Measurements from ENCODE around the gene CDK17. TPM values are rescaled to one million over a fixed set of nuclear protein-coding genes. Genes with fewer than 3 reads are reported as not detected.
A peak's percentile ranks its signal among the peaks of the same experiment; 100 is the strongest.

CDK17 gene
- total RNA-seq, 2 experiments from 2014 or later, result 51.7 to 60.6 TPM

- DNase-seq, result no peak
- Mint-ChIP-seq H3K27me3 (no peaks in the 10 kb centered on the region), H3K36me3 (peaks cover 25% of the 10 kb centered on the region), H3K27ac (peak overlapping the region; percentile 26), H3K4me1 (peaks cover 45% of the 10 kb centered on the region), H3K9me3 (no peaks in the 10 kb centered on the region), H3K4me3 (peak overlapping the region; percentile 34)
- ATAC-seq (ENCODE audit: low read depth), result no peak
- POLR2A ChIA-PET, result no interaction called here
Measured at GRCh38 chr12:96375170-96375569, 25.1 kb downstream of the CDK17 start.

- no peaks in the 10 kb centered on the region for H3K27me3 Mint-ChIP-seq
- H3K36me3 Mint-ChIP-seq, result peaks cover 31% of the 10 kb centered on the region
- H3K9me3 Mint-ChIP-seq, result no peaks in the 10 kb centered on the region
- peak overlapping the region; percentile 35 for H3K4me3 Mint-ChIP-seq
- H3K4me1 Mint-ChIP-seq, result peaks cover 47% of the 10 kb centered on the region
- ATAC-seq (ENCODE audit: low read depth) (no peak), DNase-seq (no peak)
- POLR2A ChIA-PET, result interaction anchor here (1.9 kb wide), 1 partner anchor 28 kb away, joined by 7 read pairs; the partner anchor contains the start of gene CDK17
- H3K27ac Mint-ChIP-seq, result peak overlapping the region; percentile 35
Measured at GRCh38 chr12:96371790-96372699, 28.2 kb downstream of the CDK17 start.

DNA sequence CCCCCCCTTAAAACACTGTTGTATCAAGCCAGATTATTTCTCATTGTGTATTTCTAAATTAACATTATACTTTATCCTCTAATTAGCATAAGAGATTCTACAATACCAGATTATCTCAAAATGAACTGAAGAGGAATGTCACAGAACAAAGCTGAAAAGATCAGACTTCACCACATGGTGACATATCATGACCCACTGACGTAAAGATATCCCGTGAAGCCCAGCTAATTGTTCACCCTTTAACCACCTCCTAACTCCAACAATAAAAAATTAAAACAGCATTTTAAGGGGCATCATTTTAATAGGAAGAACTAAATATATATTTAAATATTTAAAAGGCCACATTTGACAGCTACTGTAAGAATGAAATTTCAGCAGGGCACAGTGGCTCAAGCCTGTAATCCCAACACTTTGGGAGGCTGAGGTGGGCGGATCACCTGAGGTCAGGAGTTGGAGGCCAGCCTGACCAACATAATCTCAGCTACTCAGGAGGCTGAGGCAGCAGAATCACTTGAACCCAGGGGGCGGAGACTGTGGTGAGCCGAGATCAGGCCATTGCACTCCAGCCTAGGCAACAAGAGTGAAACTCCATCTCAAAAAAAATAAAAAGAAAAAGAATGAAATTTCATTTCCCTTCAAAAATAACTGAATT, 29.0 kb downstream of the CDK17 start:
- H3K4me3 Mint-ChIP-seq, result no peak overlapping the region

GRCh38 chr12:96368687-96369086, 31.6 kb downstream of the CDK17 start:
- DNase-seq (no peak), ATAC-seq (ENCODE audit: low read depth) (no peak)
- peaks cover 37% of the 10 kb centered on the region for H3K4me1 Mint-ChIP-seq
- H3K36me3 Mint-ChIP-seq, result peaks cover 31% of the 10 kb centered on the region
- H3K27me3 Mint-ChIP-seq, result no peaks in the 10 kb centered on the region
- no peaks in the 10 kb centered on the region for H3K9me3 Mint-ChIP-seq
- no peak overlapping the region for H3K4me3 Mint-ChIP-seq
- no peak overlapping the region for H3K27ac Mint-ChIP-seq
- POLR2A ChIA-PET, result interaction anchor here (1.0 kb wide), 1 partner anchor 32 kb away, joined by 5 read pairs; the partner anchor contains the start of gene CDK17

More for the DNA sequence above, 29.0 kb downstream of the CDK17 start:
- DNase-seq, result no peak
- POLR2A ChIA-PET, result interaction anchor here (1.9 kb wide), 1 partner anchor 29 kb away, joined by 7 read pairs; the partner anchor contains the start of gene CDK17
- H3K27me3 Mint-ChIP-seq, result no peaks in the 10 kb centered on the region
- H3K36me3 Mint-ChIP-seq, result peaks cover 33% of the 10 kb centered on the region
- no peaks in the 10 kb centered on the region for H3K9me3 Mint-ChIP-seq
- ATAC-seq (ENCODE audit: low read depth), result no peak
- peaks cover 44% of the 10 kb centered on the region for H3K4me1 Mint-ChIP-seq
- no peak overlapping the region for H3K27ac Mint-ChIP-seq

DNA sequence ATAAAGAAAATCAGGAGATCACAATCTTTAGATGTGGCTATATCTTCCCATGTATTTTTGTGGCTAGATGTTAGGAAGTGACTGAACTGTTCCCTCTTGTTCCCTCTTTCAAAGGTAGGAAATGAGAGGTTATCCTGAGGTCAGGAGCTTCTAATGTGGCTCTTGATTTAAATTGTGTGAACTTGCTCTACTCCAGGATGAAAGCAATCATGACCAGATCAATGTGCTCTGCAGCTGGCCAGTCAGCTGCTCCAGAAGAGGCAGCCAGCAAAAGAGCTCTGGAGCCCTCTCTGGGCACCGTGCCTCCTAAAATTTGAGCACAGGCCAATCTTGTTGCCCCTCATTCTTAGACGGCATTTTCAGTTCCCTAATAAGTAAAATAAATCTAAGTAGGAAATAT, 32.0 kb downstream of the CDK17 start:
- H3K9me3 Mint-ChIP-seq, result no peaks in the 10 kb centered on the region
- ATAC-seq (ENCODE audit: low read depth) (no peak), DNase-seq (no peak)
- POLR2A ChIA-PET, result interaction anchor here (1.0 kb wide), 1 partner anchor 32 kb away, joined by 5 read pairs; the partner anchor contains the start of gene CDK17
- no peak overlapping the region for H3K27ac Mint-ChIP-seq
- no peaks in the 10 kb centered on the region for H3K27me3 Mint-ChIP-seq
- H3K4me1 Mint-ChIP-seq, result peaks cover 37% of the 10 kb centered on the region
- H3K4me3 Mint-ChIP-seq, result no peak overlapping the region
- H3K36me3 Mint-ChIP-seq, result peaks cover 29% of the 10 kb centered on the region

DNA sequence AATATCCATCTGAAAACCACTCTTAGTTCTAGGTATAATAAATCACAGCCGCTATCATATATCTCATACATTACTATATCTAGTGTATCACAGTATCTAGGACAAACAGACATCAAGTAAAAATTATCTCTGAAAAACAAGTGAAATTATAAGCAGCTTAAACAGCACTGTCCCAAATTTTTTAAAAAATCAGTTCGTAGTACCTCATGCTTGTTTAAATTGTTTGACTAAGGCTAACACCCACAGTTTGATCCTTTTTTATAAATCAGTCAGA, 33.9 kb downstream of the CDK17 start:
- no peak for ATAC-seq (ENCODE audit: low read depth)
- Mint-ChIP-seq H3K27ac (no peak overlapping the region), H3K27me3 (no peaks in the 10 kb centered on the region), H3K36me3 (peaks cover 21% of the 10 kb centered on the region), H3K4me3 (no peak overlapping the region), H3K4me1 (peaks cover 26% of the 10 kb centered on the region), H3K9me3 (no peaks in the 10 kb centered on the region)
- POLR2A ChIA-PET, result no interaction called here
- DNase-seq, result no peak

DNA sequence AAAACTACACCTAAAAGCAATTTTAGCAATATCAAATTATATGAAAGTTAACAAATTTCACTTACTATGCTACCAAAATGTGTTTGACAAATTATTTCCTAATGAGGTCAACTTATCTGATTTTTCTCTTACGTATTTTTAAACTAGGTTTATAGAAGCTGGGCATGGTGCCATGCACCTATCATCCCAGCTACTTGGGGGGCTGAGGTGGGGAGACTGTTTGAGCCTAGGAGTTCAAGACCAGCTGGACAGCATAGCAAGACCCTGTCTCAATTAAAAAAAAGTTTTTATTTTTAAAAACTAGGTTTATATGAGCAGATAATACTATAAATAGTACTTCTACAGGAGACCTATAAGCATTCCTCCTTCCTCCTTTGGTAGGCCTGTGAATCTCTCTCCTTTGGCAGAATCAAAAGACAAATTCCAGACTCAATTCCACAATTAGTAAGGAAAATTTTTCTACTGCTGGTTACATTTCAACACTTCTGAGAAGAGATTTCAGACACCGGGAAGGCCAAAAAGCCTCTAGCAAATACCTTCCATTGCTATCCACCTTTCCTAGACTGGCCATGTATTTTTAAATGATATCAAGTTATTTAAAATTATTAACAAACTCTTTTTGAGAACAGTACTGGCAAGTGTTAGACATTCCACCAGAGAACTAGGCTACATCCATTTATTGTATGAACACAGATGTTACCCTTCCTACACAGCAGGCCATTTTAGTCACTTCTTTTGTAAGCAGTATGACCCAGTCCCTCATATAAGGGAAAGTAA, 34.4 kb downstream of the CDK17 start:
- ATAC-seq (ENCODE audit: low read depth) (no peak), DNase-seq (no peak)
- peaks cover 24% of the 10 kb centered on the region for H3K36me3 Mint-ChIP-seq
- no peaks in the 10 kb centered on the region for H3K9me3 Mint-ChIP-seq
- H3K27ac Mint-ChIP-seq, result no peak overlapping the region
- peaks cover 26% of the 10 kb centered on the region for H3K4me1 Mint-ChIP-seq
- H3K4me3 Mint-ChIP-seq, result no peak overlapping the region
- no peaks in the 10 kb centered on the region for H3K27me3 Mint-ChIP-seq
- POLR2A ChIA-PET, result no interaction called here

GRCh38 chr12:96364092-96364700, 36.0 kb downstream of the CDK17 start:
- Mint-ChIP-seq H3K4me1 (peaks cover 29% of the 10 kb centered on the region), H3K27ac (no peak overlapping the region), H3K27me3 (no peaks in the 10 kb centered on the region), H3K4me3 (no peak overlapping the region), H3K9me3 (no peaks in the 10 kb centered on the region), H3K36me3 (peaks cover 21% of the 10 kb centered on the region)
- no peak for DNase-seq
- no peak for ATAC-seq (ENCODE audit: low read depth)
- POLR2A ChIA-PET, result interaction anchor here (0.6 kb wide), 1 partner anchor 14 kb away, joined by 4 read pairs; no protein-coding TSS in a partner anchor

- POLR2A ChIA-PET, result no interaction called here
- ATAC-seq (ENCODE audit: low read depth) (no peak), DNase-seq (no peak)
- no peaks in the 10 kb centered on the region for H3K9me3 Mint-ChIP-seq
- H3K36me3 Mint-ChIP-seq, result peaks cover 17% of the 10 kb centered on the region
- no peak overlapping the region for H3K27ac Mint-ChIP-seq
- H3K27me3 Mint-ChIP-seq, result no peaks in the 10 kb centered on the region
- H3K4me3 Mint-ChIP-seq, result no peak overlapping the region
- peaks cover 21% of the 10 kb centered on the region for H3K4me1 Mint-ChIP-seq
Measured at GRCh38 chr12:96361074-96361473, 39.2 kb downstream of the CDK17 start.

DNA sequence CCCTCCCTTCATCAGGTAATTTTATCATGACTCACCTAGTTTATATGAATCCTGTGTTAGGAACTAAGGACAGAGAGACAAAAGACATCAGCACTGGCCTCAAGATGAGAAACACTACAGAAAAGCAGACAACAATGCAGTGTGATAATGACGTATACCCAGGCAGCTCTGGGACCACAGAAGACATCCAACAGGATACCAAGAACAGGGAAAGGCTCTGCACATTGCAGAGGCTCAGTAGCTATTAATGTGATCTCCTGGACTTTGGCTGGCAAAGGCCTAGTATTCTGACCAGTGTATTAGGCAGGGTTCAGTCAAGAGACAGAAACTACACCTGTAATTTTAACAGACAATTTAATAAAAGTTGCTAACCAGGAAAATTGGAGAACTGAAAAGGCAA, 39.7 kb downstream of the CDK17 start:
- H3K4me1 Mint-ChIP-seq, result peaks cover 19% of the 10 kb centered on the region

GRCh38 chr12:96359328-96359727, 40.9 kb downstream of the CDK17 start:
- DNase-seq (no peak), ATAC-seq (ENCODE audit: low read depth) (no peak)
- no peak overlapping the region for H3K4me3 Mint-ChIP-seq
- H3K36me3 Mint-ChIP-seq, result peaks cover 11% of the 10 kb centered on the region
- no peaks in the 10 kb centered on the region for H3K27me3 Mint-ChIP-seq
- H3K4me1 Mint-ChIP-seq, result peaks cover 16% of the 10 kb centered on the region
- H3K9me3 Mint-ChIP-seq, result no peaks in the 10 kb centered on the region
- POLR2A ChIA-PET, result no interaction called here
- no peak overlapping the region for H3K27ac Mint-ChIP-seq

More for the DNA sequence above, 39.7 kb downstream of the CDK17 start:
- Mint-ChIP-seq H3K27ac (no peak overlapping the region), H3K4me3 (no peak overlapping the region), H3K9me3 (no peaks in the 10 kb centered on the region), H3K27me3 (no peaks in the 10 kb centered on the region), H3K36me3 (peaks cover 16% of the 10 kb centered on the region)
- ATAC-seq (ENCODE audit: low read depth), result no peak
- POLR2A ChIA-PET, result no interaction called here
- DNase-seq, result no peak

DNA sequence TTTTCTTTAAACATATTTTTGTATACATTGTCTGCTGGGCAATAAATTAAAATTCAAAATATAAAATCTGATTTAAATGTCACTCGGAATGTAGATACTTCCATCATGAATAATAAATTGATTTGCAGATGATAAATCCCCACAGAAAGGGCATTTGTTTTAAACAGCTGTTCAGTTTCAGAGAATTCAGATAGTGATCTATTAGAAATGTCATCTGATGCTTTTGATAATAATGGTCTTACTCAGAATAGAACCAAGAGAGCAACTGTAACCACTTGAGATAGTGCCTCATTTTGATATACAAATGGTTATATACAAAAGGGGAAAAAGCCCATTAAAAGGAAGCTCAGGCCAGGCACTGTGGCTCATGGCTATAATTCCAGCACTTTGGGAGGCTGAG, 43.4 kb downstream of the CDK17 start:
- Mint-ChIP-seq H3K4me1 (peaks cover 28% of the 10 kb centered on the region), H3K27ac (no peak overlapping the region)

More for the DNA sequence above, 43.4 kb downstream of the CDK17 start:
- H3K9me3 Mint-ChIP-seq, result no peaks in the 10 kb centered on the region
- POLR2A ChIA-PET, result interaction anchor here (1.0 kb wide), 1 partner anchor 9 kb away, joined by 3 read pairs; no protein-coding TSS in a partner anchor
- DNase-seq (no peak), ATAC-seq (ENCODE audit: low read depth) (no peak)
- H3K36me3 Mint-ChIP-seq, result peaks cover 9% of the 10 kb centered on the region
- H3K27me3 Mint-ChIP-seq, result no peaks in the 10 kb centered on the region
- no peak overlapping the region for H3K4me3 Mint-ChIP-seq
